Fibroblast of villous mesenchyme (primary cell): Measurements from ENCODE around the gene MOV10L1. TPM values are rescaled to one million over a fixed set of nuclear protein-coding genes. Genes with fewer than 3 reads are reported as not detected.

Experiments
- DNase-seq: peaks from one replicate; pipeline ENCODE4 v3.0.0-alpha.2; 2010; ENCODE audit warnings: low read depth
- H3K4me3 ChIP-seq: 2 replicates; pipeline ENCODE4 v1.5.1; 2011; ENCODE audit warnings: low read depth, mild to moderate bottlenecking, low read length
- total RNA-seq: library from RNA; depleted of rRNA; stranded (reverse); fragments of >200 nt; gene quantifications from 2 replicates; pipeline ENCODE4 v1.2.3, GENCODE V29; 2012
- TF ChIP-seq, protein P1 (sequence below): IDR thresholded peaks from 2 replicates; pipeline ENCODE4 v1.5.1; 2012; ENCODE audit warnings: low read depth, mild to moderate bottlenecking, low read length; ENCODE audit not compliant: insufficient read depth

The MOV10L1 gene
- total RNA-seq, 1 donor, result 10.8 TPM

DNA sequence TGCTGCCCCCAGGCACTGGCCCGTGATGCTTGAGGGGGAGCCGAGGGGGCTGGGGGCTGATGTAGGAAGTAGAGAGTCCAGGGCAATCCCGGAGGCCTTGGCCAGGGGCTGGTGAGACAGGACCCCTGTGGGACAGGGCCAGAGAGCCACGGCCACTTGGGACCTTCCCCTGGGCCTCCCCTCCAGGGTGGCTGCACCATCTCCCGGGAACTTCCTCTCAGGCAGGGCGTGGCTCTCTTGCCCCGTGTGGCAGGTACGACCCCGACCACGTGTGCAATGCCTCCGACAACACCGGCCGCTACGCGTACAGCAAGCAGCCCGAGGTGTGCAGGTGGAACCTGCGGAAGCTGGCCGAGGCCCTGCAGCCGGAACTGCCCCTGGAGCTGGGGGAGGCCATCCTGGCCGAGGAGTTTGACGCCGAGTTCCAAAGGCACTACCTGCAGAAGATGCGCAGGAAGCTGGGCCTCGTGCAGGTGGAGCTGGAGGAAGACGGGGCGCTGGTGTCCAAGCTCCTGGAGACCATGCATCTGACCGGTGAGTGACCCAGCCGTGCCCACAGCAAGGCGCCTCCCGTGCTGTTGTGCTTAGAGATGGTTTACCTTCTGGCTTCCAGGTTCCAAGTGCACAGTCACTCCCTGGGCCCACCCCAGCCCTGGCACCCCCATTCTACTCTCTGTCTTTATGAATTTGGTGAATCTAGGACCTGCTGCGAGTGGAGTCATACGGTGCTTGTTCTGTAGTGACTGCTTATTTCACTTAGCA is 120.8 kb downstream of the MOV10L1 start:
- no peak overlapping the region for H3K4me3 ChIP-seq
- no peak for DNase-seq
- TF ChIP-seq, protein P1, sequence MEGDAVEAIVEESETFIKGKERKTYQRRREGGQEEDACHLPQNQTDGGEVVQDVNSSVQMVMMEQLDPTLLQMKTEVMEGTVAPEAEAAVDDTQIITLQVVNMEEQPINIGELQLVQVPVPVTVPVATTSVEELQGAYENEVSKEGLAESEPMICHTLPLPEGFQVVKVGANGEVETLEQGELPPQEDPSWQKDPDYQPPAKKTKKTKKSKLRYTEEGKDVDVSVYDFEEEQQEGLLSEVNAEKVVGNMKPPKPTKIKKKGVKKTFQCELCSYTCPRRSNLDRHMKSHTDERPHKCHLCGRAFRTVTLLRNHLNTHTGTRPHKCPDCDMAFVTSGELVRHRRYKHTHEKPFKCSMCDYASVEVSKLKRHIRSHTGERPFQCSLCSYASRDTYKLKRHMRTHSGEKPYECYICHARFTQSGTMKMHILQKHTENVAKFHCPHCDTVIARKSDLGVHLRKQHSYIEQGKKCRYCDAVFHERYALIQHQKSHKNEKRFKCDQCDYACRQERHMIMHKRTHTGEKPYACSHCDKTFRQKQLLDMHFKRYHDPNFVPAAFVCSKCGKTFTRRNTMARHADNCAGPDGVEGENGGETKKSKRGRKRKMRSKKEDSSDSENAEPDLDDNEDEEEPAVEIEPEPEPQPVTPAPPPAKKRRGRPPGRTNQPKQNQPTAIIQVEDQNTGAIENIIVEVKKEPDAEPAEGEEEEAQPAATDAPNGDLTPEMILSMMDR, result no peak

DNA sequence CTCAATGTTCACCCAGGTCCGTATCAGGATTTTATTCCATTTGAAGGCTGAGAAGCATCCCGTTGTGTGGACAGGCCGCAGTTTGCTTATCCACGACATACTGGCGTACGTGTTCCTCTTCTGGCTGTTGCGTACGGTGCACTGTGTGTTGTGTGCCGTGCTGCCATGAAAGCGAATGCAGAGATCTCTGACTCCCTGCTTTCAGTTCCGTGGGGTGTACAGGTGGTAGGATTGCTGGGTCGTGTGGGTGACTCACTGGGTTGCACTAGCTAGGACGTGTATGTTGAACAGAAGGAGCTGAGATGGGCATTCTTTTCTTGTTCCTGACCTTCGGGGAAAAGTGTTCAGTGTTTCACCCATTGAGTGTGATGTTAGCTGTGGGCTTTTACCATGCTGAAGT is 121.3 kb downstream of the MOV10L1 start:
- DNase-seq, result no peak
- TF ChIP-seq, protein P1, result no peak
- H3K4me3 ChIP-seq, result no peak overlapping the region

Other genes starting within 250 kb of the MOV10L1 start
- gene ZBED4, start 236.2 kb upstream of the MOV10L1 start, total RNA-seq, result 10.6 and 13.4 TPM in 2 replicates
- gene ALG12, start 171.6 kb upstream of the MOV10L1 start, total RNA-seq, result 17.1 and 20.3 TPM in 2 replicates
- 53.1 and 58.9 TPM in 2 replicates for gene CRELD2, start 171.4 kb upstream of the MOV10L1 start, total RNA-seq
- 27.7 and 32.0 TPM in 2 replicates for gene PIM3, start 129.2 kb upstream of the MOV10L1 start, total RNA-seq
- under 0.01 TPM in 1 of 2 replicates, not detected in the other for gene IL17REL, start 77.2 kb upstream of the MOV10L1 start, total RNA-seq
- not detected in 2 replicates for gene TTLL8, start 31.7 kb upstream of the MOV10L1 start, total RNA-seq
- gene MLC1, start 4.6 kb upstream of the MOV10L1 start, total RNA-seq, result under 0.01 TPM in 2 replicates
- gene PANX2, start 80.7 kb downstream of the MOV10L1 start, total RNA-seq, result 0.32 and 0.43 TPM in 2 replicates
- gene TRABD, start 95.9 kb downstream of the MOV10L1 start, total RNA-seq, result 21.6 and 27.4 TPM in 2 replicates
- 18.0 and 20.7 TPM in 2 replicates for gene SELENOO, start 111.0 kb downstream of the MOV10L1 start, total RNA-seq
- gene TUBGCP6, start 155.0 kb downstream of the MOV10L1 start, total RNA-seq, result 25.4 and 32.4 TPM in 2 replicates
- 18.7 and 19.4 TPM in 2 replicates for gene HDAC10, start 161.3 kb downstream of the MOV10L1 start, total RNA-seq
- 39.3 and 42.7 TPM in 2 replicates for gene MAPK12, start 171.7 kb downstream of the MOV10L1 start, total RNA-seq
- 6.5 and 6.8 TPM in 2 replicates for gene MAPK11, start 180.4 kb downstream of the MOV10L1 start, total RNA-seq
- 148 and 168 TPM in 2 replicates for gene PLXNB2, start 217.6 kb downstream of the MOV10L1 start, total RNA-seq
- 2.3 and 2.6 TPM in 2 replicates for gene DENND6B, start 237.0 kb downstream of the MOV10L1 start, total RNA-seq